Muscle of arm (tissue), 14 donors: Measurements from ENCODE around the gene HECTD4. TPM values are rescaled to one million over a fixed set of nuclear protein-coding genes. Genes with fewer than 3 reads are reported as not detected.
"Not testable (repeated sequence)": the region's sequence is repeated elsewhere in the genome, so short reads cannot be mapped to it uniquely, and the experiment has no call there.

Source experiments
- DNase-seq: peaks from one replicate; pipeline ENCODE4 v3.0.0-alpha.2; 2013
- long read RNA-seq, 11 donors: transcript quantifications; one replicate each; lab custom pipeline, GENCODE V29; 2026
- polyA plus RNA-seq, 12 donors: library from polyadenylated mRNA; unstranded; fragments of 120-200 nt; gene quantifications; one replicate each; pipeline ENCODE4 v1.2.1, GENCODE V29; 2013; ENCODE audit not compliant: insufficient read length in 12 of 12

HECTD4 gene
- 10 to 100 TPM in 11 of 12 donors, not detected in 1; 36.2 to 76.7 (median 51.3) TPM for polyA plus RNA-seq
- long read RNA-seq, donor 1, partial matches to known transcripts: 0 of 1 reads
- long read RNA-seq, donor 1, other reads (novel, unspliced or antisense): 0 of 1 reads
- long read RNA-seq, donor 2: 0 reads
- long read RNA-seq, donor 3: 0 reads
- long read RNA-seq, donor 4: 0 reads
- long read RNA-seq, donor 5: 0 reads
- long read RNA-seq, donor 6: 0 reads
- long read RNA-seq, donor 7: 0 reads
- long read RNA-seq, donor 8, partial matches to known transcripts: 0 of 2 reads
- long read RNA-seq, donor 8, other reads (novel, unspliced or antisense): 0 of 2 reads
- long read RNA-seq, donor 9: 0 reads
- long read RNA-seq, donor 10, partial matches to known transcripts: 0 of 1 reads
- long read RNA-seq, donor 10, other reads (novel, unspliced or antisense): 0 of 1 reads
- long read RNA-seq, donor 11: 0 reads

GRCh38 chr12:112381883-112382796 lies at the start of gene HECTD4:
TSS of gene HECTD4 (minus strand) at chr12:112382431. CDS start at chr12:112382128, 303 bp downstream.
- DNase-seq: peak; percentile 93

GRCh38 chr12:112431965-112432364 lies 49.7 kb upstream of the HECTD4 start:
- DNase-seq: no peak

GRCh38 chr12:112430929-112431328 lies 48.7 kb upstream of the HECTD4 start:
- DNase-seq: no peak

DNA sequence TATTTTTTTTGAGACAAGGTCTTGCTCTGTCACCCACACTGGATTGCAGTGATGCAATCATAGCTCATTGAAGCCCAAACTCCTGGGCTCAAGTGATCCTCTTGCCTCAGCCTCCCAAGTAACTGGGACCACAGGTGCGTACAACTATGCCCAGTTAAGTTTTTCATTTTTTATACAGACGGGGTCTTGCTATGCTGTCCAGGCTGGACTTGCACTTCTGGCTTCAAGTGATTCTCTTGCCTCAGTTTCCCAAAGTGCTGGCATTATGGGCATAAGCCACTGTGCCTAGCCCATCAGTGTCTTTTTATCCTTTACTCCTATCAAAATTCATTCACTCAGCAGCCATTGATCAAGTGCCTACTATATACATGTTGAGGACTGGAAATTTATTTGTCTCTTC lies 45.5 kb upstream of the HECTD4 start:
- no peak for DNase-seq

- DNase-seq: no peak
Measured at GRCh38 chr12:112425582-112426382, 43.6 kb upstream of the HECTD4 start.

DNA sequence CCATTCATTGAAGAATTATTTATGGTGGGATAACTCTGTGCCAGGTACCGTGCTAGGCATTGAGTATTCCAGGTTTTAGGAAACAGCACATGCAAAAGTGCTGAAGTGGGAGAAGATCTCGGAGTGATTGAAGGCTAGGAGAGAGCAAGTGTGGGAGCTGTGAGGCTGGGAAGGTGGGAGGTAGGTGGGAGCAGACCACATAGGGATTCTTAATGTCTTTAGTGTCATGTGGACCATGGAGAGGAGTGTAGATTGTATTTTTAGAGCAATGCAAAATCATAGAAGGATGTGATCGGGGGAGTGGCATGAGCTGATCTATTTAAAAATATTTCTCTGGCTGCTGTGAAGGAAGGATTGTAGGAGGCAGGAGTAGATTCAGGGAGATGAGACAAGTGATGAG lies 41.9 kb upstream of the HECTD4 start:
- DNase-seq: no peak

- no peak for DNase-seq
Measured at GRCh38 chr12:112422531-112422930, 40.3 kb upstream of the HECTD4 start.

- no peak for DNase-seq
Measured at GRCh38 chr12:112421363-112421762, 39.1 kb upstream of the HECTD4 start.

DNA sequence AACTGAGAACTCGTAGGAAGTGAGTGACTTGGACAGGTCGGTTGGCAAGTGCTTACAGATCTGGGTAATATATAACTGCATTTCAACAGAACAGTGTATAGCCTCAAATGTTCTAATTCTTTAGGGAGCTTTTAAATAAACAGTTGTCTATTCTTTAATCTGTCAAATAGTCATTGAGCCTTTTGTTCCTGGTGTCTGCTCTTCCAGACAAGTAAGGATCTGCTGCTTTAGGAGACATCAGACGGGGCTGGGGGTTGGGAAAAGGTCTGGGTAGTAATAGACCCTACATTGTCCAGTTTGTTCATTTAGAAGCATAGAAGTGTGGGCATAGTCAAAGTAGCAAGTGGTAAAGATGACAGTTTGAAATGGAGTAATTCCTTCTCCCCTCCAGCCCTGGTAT lies 38.5 kb upstream of the HECTD4 start:
- no peak for DNase-seq

DNA sequence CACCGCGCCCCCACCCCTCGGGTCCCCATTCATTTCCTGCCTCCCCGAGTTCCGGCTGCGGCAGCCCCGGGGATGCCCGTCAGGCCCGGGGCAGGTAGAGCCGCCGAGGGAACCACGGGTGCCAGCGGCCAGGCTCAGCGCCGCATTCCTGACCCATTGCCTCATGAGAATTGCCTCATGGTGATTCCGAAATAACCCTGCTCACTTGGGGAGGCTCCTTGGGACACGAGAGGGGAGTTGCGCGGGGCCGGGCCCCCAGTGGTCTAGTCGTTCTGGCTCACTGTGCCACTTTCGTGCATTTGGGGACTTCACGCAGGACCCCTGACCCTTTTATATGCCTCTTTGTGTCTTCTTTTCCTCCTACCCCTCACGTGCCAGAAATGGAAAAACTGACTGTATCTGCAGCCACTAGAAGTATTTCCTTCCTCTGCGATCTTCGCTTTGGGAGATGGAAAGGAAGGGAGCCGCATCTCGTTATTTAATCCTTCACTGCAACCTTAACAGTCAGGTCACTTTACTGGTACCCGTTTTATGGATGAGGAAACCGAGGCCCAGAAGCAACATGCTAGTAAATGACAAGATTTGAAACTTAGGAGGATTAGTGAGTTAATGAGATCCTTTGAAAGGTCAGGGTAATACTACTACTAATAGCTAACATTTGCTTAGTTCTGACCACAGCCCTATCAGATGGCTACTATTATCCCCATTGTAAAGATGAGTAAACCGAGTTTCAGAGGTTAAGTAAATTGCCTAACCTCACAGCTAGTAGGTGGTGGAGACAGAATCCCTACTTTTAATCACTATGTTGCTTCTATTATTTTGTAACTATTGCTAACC lies 37.3 kb upstream of the HECTD4 start:
- DNase-seq: peak; percentile 61

DNA sequence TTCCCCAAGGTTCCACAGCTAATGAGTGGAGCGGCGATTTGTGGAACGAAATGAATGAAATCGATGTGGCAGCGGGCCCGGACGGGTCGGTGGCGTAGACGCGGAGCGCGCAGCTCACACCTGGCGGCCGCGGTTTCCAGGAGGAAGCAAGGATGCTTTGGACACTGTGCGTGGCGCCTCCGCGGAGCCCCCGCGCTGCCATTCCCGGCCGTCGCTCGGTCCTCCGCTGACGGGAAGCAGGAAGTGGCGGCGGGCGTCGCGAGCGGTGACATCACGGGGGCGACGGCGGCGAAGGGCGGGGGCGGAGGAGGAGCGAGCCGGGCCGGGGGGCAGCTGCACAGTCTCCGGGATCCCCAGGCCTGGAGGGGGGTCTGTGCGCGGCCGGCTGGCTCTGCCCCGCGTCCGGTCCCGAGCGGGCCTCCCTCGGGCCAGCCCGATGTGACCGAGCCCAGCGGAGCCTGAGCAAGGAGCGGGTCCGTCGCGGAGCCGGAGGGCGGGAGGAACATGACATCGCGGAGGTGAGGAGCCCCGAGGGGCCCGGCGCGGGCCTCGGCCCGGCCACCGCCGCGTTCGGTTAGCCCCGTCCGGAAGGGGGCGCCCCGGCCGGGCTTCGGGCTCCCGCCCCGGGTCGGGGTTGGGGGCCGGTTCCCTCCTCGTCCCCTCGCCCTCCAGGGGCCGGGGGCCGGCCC lies 36.5 kb upstream of the HECTD4 start, which contains the start of gene PTPN11:
PTPN11 (plus strand) TSS at position 340 of the 689 bp plus-strand sequence; CDS start at position 505, 165 bp downstream.
- peak; percentile 84 for DNase-seq

DNA sequence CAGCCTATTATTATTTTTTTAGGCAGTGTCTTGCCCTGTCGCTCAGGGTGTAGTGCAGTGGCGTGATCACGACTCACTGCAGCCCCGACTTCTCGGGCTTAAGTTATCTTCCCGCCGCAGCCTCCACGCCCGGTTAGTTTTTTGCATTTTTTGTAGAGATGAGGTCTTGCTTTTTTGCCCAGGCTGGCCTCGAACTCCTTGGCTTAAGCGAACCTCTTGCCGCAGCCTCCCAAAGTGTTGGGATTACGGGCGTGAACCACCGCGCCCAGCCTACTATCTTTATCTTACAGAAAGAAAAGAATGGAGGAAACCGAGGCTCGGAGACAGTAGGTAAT lies 36.0 kb upstream of the HECTD4 start:
- DNase-seq: no peak

- DNase-seq: not testable (repeated sequence)
Measured at GRCh38 chr12:112415457-112415856, 33.2 kb upstream of the HECTD4 start.

DNA sequence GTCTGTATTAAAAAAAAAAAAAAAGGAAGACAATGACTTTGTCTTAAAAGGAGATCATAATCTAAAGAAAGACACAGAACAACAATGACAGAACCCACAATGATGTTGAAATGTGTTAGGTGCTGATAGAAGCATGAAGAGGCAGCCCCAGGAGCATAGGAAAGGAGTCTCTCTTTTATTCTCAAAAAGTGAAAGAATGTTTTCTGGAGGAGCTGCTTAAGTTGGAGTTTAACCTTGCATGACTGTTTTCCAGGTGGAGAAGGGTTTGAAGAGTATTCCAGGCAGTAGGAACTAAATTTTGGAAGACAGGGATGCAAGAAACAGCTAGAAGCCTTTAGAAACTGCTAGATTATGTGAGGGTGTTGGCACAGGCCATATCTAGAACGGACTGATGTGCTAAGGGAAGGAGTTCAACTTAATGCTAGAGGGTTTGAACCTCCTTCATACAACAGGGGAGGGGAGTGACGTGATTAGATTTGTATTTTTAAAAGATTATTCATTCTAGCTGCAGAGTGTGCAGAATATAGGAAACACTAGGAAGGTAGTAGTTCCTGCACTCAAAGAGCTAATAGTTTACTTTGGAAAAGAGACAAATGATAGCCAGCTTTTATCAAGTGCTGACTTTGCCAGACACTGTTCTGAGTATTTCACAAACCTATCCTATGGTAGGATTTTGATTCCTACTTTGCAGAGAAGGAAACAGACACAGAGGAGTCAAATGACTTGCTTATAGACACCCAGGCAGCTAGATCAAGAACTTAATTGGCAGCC lies 31.8 kb upstream of the HECTD4 start:
- no peak for DNase-seq

DNA sequence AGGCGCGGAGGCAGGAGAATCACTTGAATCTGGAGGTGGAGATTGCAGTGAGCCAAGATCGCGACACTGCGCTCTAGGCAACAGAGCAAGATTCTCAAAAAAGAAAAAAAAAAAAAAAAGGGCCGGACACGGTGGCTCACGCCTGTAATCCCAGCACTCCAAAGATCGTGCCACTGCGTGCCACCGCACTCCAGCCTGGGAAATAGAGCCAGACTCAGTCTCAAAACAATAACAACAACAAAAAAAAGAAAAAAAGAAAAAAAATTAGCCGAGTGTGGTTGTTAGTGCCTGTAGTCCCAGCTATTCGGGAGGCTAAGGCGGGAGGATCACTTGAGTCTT lies 27.6 kb upstream of the HECTD4 start:
- no peak for DNase-seq

DNA sequence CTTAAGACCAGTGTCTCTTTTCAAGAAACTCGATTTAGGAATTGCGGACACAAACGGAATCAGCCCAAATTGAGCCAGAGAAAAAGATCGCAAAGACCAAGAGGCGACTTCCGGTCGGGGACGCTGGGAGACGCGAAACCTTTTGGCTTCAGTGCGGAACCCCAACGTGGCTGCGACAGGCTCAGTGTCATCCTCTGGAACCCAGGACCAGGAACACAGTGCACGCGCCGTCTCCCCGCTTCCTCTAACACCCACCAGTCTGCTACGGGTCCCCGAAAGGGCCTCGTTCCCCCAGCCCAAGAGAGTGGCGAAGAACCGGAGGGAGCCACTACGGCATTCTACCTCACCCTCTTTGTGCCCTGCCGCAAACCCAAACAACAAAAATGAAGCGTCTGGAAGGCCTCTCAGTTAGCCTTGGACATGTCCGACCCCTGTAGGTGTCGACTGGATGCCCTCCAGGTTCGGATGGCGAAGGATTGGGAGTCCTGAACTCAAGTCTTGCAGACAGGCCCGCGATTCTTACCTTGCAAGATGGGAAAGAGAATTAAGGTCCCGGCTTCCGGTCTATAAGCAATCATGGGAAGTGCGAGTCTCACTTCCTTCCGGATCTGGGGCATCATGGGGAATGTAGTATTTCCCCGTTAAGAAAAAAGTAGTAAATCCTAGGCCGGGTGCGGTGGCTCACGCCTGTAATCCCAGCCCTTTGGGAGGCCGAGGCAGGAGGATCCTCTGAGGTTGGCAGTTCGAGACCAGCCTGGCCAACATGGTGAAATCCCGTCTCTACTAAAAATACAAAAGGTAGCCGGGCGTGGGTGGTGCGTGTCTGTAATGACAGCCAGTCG lies 27.1 kb upstream of the HECTD4 start, which contains the start of gene RPL6:
RPL6 (minus strand) TSS at position 542 of the 842 bp plus-strand sequence. CDS start 949 bp downstream, outside the sequence.
- peak; percentile 92 for DNase-seq

- no peak for DNase-seq
Measured at GRCh38 chr12:112408621-112409020, 26.4 kb upstream of the HECTD4 start.

- DNase-seq: not testable (repeated sequence)
Measured at GRCh38 chr12:112407683-112408082, 25.5 kb upstream of the HECTD4 start.
